CD4-positive, alpha-beta memory T cell (primary cell): ENCODE data around the gene RPL7A. TPM values are rescaled to one million over a fixed set of nuclear protein-coding genes. Genes with fewer than 3 reads are reported as not detected.

Source experiments
- CTCF ChIA-PET: fragments of 350-600 bp; sonication (Branson Sonifier 250); formaldehyde crosslinking; loops from one replicate; lab custom pipeline; 2021; ENCODE audit warnings: inconsistent platforms; ENCODE audit not compliant: partially characterized antibody; lab: Charles Lee
- POLR2A ChIA-PET: fragments of 350-600 bp; sonication (Branson Sonifier 250); formaldehyde crosslinking; loops from one replicate; lab custom pipeline; 2021; ENCODE audit not compliant: partially characterized antibody; lab: Charles Lee
- DNase-seq, 5 donors: peaks; one replicate each; pipeline versions ENCODE4 v3.0.0 to v3.0.0-alpha.2; 2020 to 2022; ENCODE audit warnings: mixed read lengths in 1 of 5
- H3K27ac ChIP-seq: one replicate; pipeline ENCODE4 v1.7.0; 2013; ENCODE audit warnings: low read depth, low read length
- H3K27me3 ChIP-seq: 2 replicates; pipeline ENCODE4 v1.7.0; 2013; ENCODE audit warnings: mild to moderate bottlenecking, low read length, moderate library complexity; ENCODE audit not compliant: insufficient read depth
- H3K36me3 ChIP-seq: 2 replicates; pipeline ENCODE4 v1.7.0; 2013; ENCODE audit warnings: mild to moderate bottlenecking, low read length, moderate library complexity; ENCODE audit not compliant: insufficient read depth
- H3K4me1 ChIP-seq: 2 replicates; pipeline ENCODE4 v1.7.0; 2013; ENCODE audit warnings: mild to moderate bottlenecking, low read length, moderate library complexity; ENCODE audit not compliant: insufficient read depth
- H3K4me3 ChIP-seq, 2 donors: one replicate each; pipeline ENCODE4 v1.7.0; 2013; ENCODE audit warnings: low read length in 2 of 2, mild to moderate bottlenecking in 1 of 2
- H3K9me3 ChIP-seq, 2 donors: one replicate each; pipeline ENCODE4 v1.7.0; 2013; ENCODE audit warnings: low read length in 2 of 2, control low read depth in 1 of 2; ENCODE audit not compliant: control insufficient read depth in 1 of 2
- H3K27ac Mint-ChIP-seq, 7 donors: one replicate each; pipeline ENCODE4 v1.8.0; 2020 to 2021; ENCODE audit warnings: mixed read lengths in 7 of 7, mild to moderate bottlenecking in 6 of 7, inconsistent platforms in 3 of 7, moderate library complexity in 3 of 7
- H3K27me3 Mint-ChIP-seq, 2 donors: one replicate each; pipeline ENCODE4 v1.8.0; 2020 to 2021; ENCODE audit warnings: mixed read lengths in 2 of 2
- H3K36me3 Mint-ChIP-seq, 2 donors: one replicate each; pipeline ENCODE4 v1.8.0; 2020 to 2021; ENCODE audit warnings: mixed read lengths in 2 of 2, inconsistent platforms in 1 of 2, mild to moderate bottlenecking in 1 of 2
- H3K4me1 Mint-ChIP-seq, 4 donors: one replicate each; pipeline ENCODE4 v1.8.0; 2020 to 2021; ENCODE audit warnings: mixed read lengths in 4 of 4, mild to moderate bottlenecking in 1 of 4
- H3K4me3 Mint-ChIP-seq, 8 donors: one replicate each; pipeline ENCODE4 v1.8.0; 2020 to 2021; ENCODE audit warnings: mixed read lengths in 8 of 8, mild to moderate bottlenecking in 7 of 8, moderate library complexity in 6 of 8, inconsistent platforms in 3 of 8
- H3K9me3 Mint-ChIP-seq, 8 donors: one replicate each; pipeline ENCODE4 v1.8.0; 2020 to 2021; ENCODE audit warnings: mixed read lengths in 8 of 8, mild to moderate bottlenecking in 5 of 8, inconsistent platforms in 3 of 8, moderate library complexity in 1 of 8
- intact Hi-C: fragments of 100-400 bp; cut with micrococcal nuclease; formaldehyde crosslinking; loops from one replicate; pipeline ENCODE4 v1.15.1; 2023
- polyA plus RNA-seq, 2 donors: library from polyadenylated mRNA; unstranded; fragments of 300-500 nt; fragmentation: Illumina TruSeq; gene quantifications; one replicate each; pipeline ENCODE4 v1.2.3, GENCODE V29; 2021
- total RNA-seq, 2 experiments: library from RNA; stranded (reverse); gene quantifications; one replicate each; pipeline ENCODE4 v1.2.3, GENCODE V29; 2021

Gene RPL7A
- total and polyA plus RNA-seq, 4 experiments from 2014 or later, result 794 to 2,268 (median 1,624) TPM

- no peak overlapping the region for H3K27ac ChIP-seq
- Mint-ChIP-seq H3K27me3 (peaks cover 0 to 4% of the 10 kb centered on the region in 2 donors), H3K9me3 (no peaks in the 10 kb centered on the region), H3K4me1 (peaks cover 0 to 3% (median 0%) of the 10 kb centered on the region in 4 donors), H3K36me3 (peaks cover 0 to under 1% of the 10 kb centered on the region in 2 donors), H3K27ac (no peak overlapping the region), H3K4me3 (no peak overlapping the region)
- H3K36me3 ChIP-seq, result no peaks in the 10 kb centered on the region
- no peak overlapping the region for H3K4me3 ChIP-seq
- ChIA-PET CTCF (interaction anchor here (1.1 kb wide), 1 partner anchor 211 kb away, joined by 3 read pairs; no protein-coding TSS in a partner anchor), POLR2A (no interaction called here)
- no peaks in the 10 kb centered on the region for H3K4me1 ChIP-seq
- intact Hi-C loops, result no loop called here
- no peaks in the 10 kb centered on the region for H3K9me3 ChIP-seq
- H3K27me3 ChIP-seq, result no peaks in the 10 kb centered on the region
- peak in 1 of 5 donors; percentile 13 for DNase-seq
Observed at GRCh38 chr9:133396952-133397351, 48.9 kb downstream of the RPL7A start.

GRCh38 chr9:133397370-133397769 is 49.4 kb downstream of the RPL7A start:
- peak overlapping the region in 1 of 7 donors; percentile 2 for H3K27ac Mint-ChIP-seq
- intact Hi-C loops, result no loop called here
- H3K27me3 ChIP-seq, result no peaks in the 10 kb centered on the region
- peaks cover 0 to 1% of the 10 kb centered on the region in 2 donors for H3K36me3 Mint-ChIP-seq
- no peaks in the 10 kb centered on the region for H3K4me1 ChIP-seq
- H3K4me3 Mint-ChIP-seq, result no peak overlapping the region
- H3K27ac ChIP-seq, result no peak overlapping the region
- H3K27me3 Mint-ChIP-seq, result peaks cover 0 to 4% of the 10 kb centered on the region in 2 donors
- H3K9me3 Mint-ChIP-seq, result no peaks in the 10 kb centered on the region
- POLR2A ChIA-PET, result no interaction called here
- peak in 1 of 5 donors; percentile 23 for DNase-seq
- no peaks in the 10 kb centered on the region for H3K9me3 ChIP-seq
- CTCF ChIA-PET, result interaction anchor here (1.1 to 1.5 kb wide), 2 partner anchors 211 kb away, joined by 3 to 5 read pairs; no protein-coding TSS in a partner anchor
- no peaks in the 10 kb centered on the region for H3K36me3 ChIP-seq
- peaks cover 0 to 3% (median 0%) of the 10 kb centered on the region in 4 donors for H3K4me1 Mint-ChIP-seq
- no peak overlapping the region for H3K4me3 ChIP-seq

- intact Hi-C loops, result no loop called here
- Histone ChIP-seq H3K27me3 (no peaks in the 10 kb centered on the region), H3K27ac (no peak overlapping the region), H3K4me1 (no peaks in the 10 kb centered on the region), H3K4me3 (no peak overlapping the region), H3K9me3 (no peaks in the 10 kb centered on the region), H3K36me3 (no peaks in the 10 kb centered on the region)
- Mint-ChIP-seq H3K36me3 (peaks cover 0 to 1% of the 10 kb centered on the region in 2 donors), H3K27ac (no peak overlapping the region), H3K4me3 (no peak overlapping the region), H3K27me3 (peaks cover 0 to 4% of the 10 kb centered on the region in 2 donors), H3K9me3 (no peaks in the 10 kb centered on the region), H3K4me1 (peaks cover 0 to 3% (median 0%) of the 10 kb centered on the region in 4 donors)
- peak in 1 of 5 donors; percentile 24 for DNase-seq
- ChIA-PET CTCF (interaction anchor here (1.5 kb wide), 1 partner anchor 212 kb away, joined by 5 read pairs; no protein-coding TSS in a partner anchor), POLR2A (no interaction called here)
Observed at GRCh38 chr9:133397895-133398294, 49.9 kb downstream of the RPL7A start.

- Histone ChIP-seq H3K9me3 (no peaks in the 10 kb centered on the region), H3K4me1 (no peaks in the 10 kb centered on the region), H3K36me3 (peaks cover 5% of the 10 kb centered on the region), H3K27ac (no peak overlapping the region), H3K4me3 (no peak overlapping the region), H3K27me3 (no peaks in the 10 kb centered on the region)
- ChIA-PET POLR2A (interaction anchor here (1.4 kb wide), 1 partner anchor 29 kb away, joined by 5 read pairs; no protein-coding TSS in a partner anchor), CTCF (interaction anchor here (1.0 to 1.6 kb wide), 2 partner anchors 214 to 219 kb away, joined by 3 to 6 read pairs; no protein-coding TSS in a partner anchor)
- no peaks in the 10 kb centered on the region for H3K9me3 Mint-ChIP-seq
- intact Hi-C loops, result no loop called here
- H3K36me3 Mint-ChIP-seq, result peaks cover 2 to 8% of the 10 kb centered on the region in 2 donors
- peaks cover 0 to 5% (median 3%) of the 10 kb centered on the region in 4 donors for H3K4me1 Mint-ChIP-seq
- no peak overlapping the region for H3K27ac Mint-ChIP-seq
- H3K27me3 Mint-ChIP-seq, result peaks cover 0 to 3% of the 10 kb centered on the region in 2 donors
- peak in 1 of 5 donors; percentile 34 for DNase-seq
- H3K4me3 Mint-ChIP-seq, result no peak overlapping the region
Observed at GRCh38 chr9:133400292-133400691, 52.3 kb downstream of the RPL7A start.

Other genes with a start within 250 kb of the RPL7A start
- gene RALGDS, start 227.0 kb upstream of the RPL7A start, total RNA-seq, result 100 to 1,000 TPM; 123 to 131 TPM
- 10 to 100 TPM; 27.9 to 67.8 TPM for gene RALGDS, start 227.0 kb upstream of the RPL7A start, polyA plus RNA-seq
- gene GBGT1, start 184.3 kb upstream of the RPL7A start, total RNA-seq, result 1 to 10 TPM; 3.6 to 6.3 TPM
- under 1 TPM; 0.16 to 0.50 TPM for gene GBGT1, start 184.3 kb upstream of the RPL7A start, polyA plus RNA-seq
- gene OBP2B, start 139.0 kb upstream of the RPL7A start, total RNA-seq, result not detected
- gene OBP2B, start 139.0 kb upstream of the RPL7A start, polyA plus RNA-seq, result not detected
- gene ABO, start 73.0 kb upstream of the RPL7A start, total RNA-seq, result under 1 TPM in 1 of 2 experiments, not detected in 1; 0.29 TPM
- 1 to 10 TPM; 1.2 to 1.7 TPM for gene ABO, start 73.0 kb upstream of the RPL7A start, polyA plus RNA-seq
- gene SURF6, start 12.0 kb upstream of the RPL7A start, total RNA-seq, result 10 to 100 TPM; 28.6 to 28.9 TPM
- 10 to 100 TPM in 1 of 2 donors, 1 to 10 TPM in 1; 2.3 to 13.4 TPM for gene SURF6, start 12.0 kb upstream of the RPL7A start, polyA plus RNA-seq
- gene MED22, start 87 bp upstream of the RPL7A start, total RNA-seq, result 10 to 100 TPM; 40.2 to 42.8 TPM
- gene MED22, start 87 bp upstream of the RPL7A start, polyA plus RNA-seq, result 10 to 100 TPM in 1 of 2 donors, 1 to 10 TPM in 1; 8.1 to 16.0 TPM
- gene SURF1, start 8.3 kb downstream of the RPL7A start, total RNA-seq, result 10 to 100 TPM; 54.3 to 61.1 TPM
- gene SURF1, start 8.3 kb downstream of the RPL7A start, polyA plus RNA-seq, result 100 to 1,000 TPM; 105 to 114 TPM
- 10 to 100 TPM; 19.5 to 19.8 TPM for gene SURF2, start 8.3 kb downstream of the RPL7A start, total RNA-seq
- 10 to 100 TPM; 29.7 to 46.7 TPM for gene SURF2, start 8.3 kb downstream of the RPL7A start, polyA plus RNA-seq
- gene SURF4, start 27.8 kb downstream of the RPL7A start, total RNA-seq, result 100 to 1,000 TPM; 103 to 110 TPM
- 100 to 1,000 TPM; 156 to 264 TPM for gene SURF4, start 27.8 kb downstream of the RPL7A start, polyA plus RNA-seq
- 1 to 10 TPM; 1.4 to 2.1 TPM for gene STKLD1, start 28.1 kb downstream of the RPL7A start, total RNA-seq
- 1 to 10 TPM in 1 of 2 donors, not detected in 1; 1.5 TPM for gene STKLD1, start 28.1 kb downstream of the RPL7A start, polyA plus RNA-seq
- gene REXO4, start 69.8 kb downstream of the RPL7A start, total RNA-seq, result 10 to 100 TPM; 38.7 to 39.0 TPM
- gene REXO4, start 69.8 kb downstream of the RPL7A start, polyA plus RNA-seq, result 10 to 100 TPM; 10.7 to 25.2 TPM
- 1 to 10 TPM; 1.5 to 1.7 TPM for gene ADAMTS13, start 74.1 kb downstream of the RPL7A start, total RNA-seq
- not detected for gene ADAMTS13, start 74.1 kb downstream of the RPL7A start, polyA plus RNA-seq
- 1 to 10 TPM; 2.5 to 2.6 TPM for gene CACFD1, start 111.8 kb downstream of the RPL7A start, total RNA-seq
- gene CACFD1, start 111.8 kb downstream of the RPL7A start, polyA plus RNA-seq, result 1 to 10 TPM; 2.9 to 3.4 TPM
- 1 to 10 TPM; 1.6 to 2.5 TPM for gene SLC2A6, start 130.9 kb downstream of the RPL7A start, total RNA-seq
- gene SLC2A6, start 130.9 kb downstream of the RPL7A start, polyA plus RNA-seq, result 1 to 10 TPM in 1 of 2 donors, under 1 TPM in 1; 0.41 to 1.1 TPM
- not detected for gene MYMK, start 176.7 kb downstream of the RPL7A start, total RNA-seq
- not detected for gene MYMK, start 176.7 kb downstream of the RPL7A start, polyA plus RNA-seq
- gene ADAMTSL2, start 186.5 kb downstream of the RPL7A start, total RNA-seq, result under 1 TPM; 0.09 to 0.17 TPM
- gene ADAMTSL2, start 186.5 kb downstream of the RPL7A start, polyA plus RNA-seq, result under 1 TPM in 1 of 2 donors, not detected in 1; 0.07 TPM